ENCODE data around the gene GIMAP2. TPM values are rescaled to one million over a fixed set of nuclear protein-coding genes. Genes with fewer than 3 reads are reported as not detected.
"Not testable (repeated sequence)": the region's sequence is repeated elsewhere in the genome, so short reads cannot be mapped to it uniquely, and the experiment has no call there.

The GIMAP2 gene
- 10 to 100 TPM in 1 of 10 donors, 1 to 10 TPM in 9; 5.1 to 11.0 (median 6.7) TPM for polyA plus RNA-seq (ENCODE audit: insufficient read length in 10 of 10)
- long read RNA-seq, donor 1, partial matches to known transcripts, result 0 of 1 reads
- long read RNA-seq, donor 1, other reads (novel, unspliced or antisense), result 0 of 1 reads
- long read RNA-seq, donor 2, partial matches to known transcripts, result 0 of 4 reads
- long read RNA-seq, donor 2, other reads (novel, unspliced or antisense), result 0 of 4 reads
- long read RNA-seq, donor 3, result 0 reads
- long read RNA-seq, donor 4, partial matches to known transcripts, result 0 of 2 reads
- long read RNA-seq, donor 4, other reads (novel, unspliced or antisense), result 0 of 2 reads
- long read RNA-seq, donor 5, partial matches to known transcripts, result 0 of 2 reads
- long read RNA-seq, donor 5, other reads (novel, unspliced or antisense), result 0 of 2 reads
- long read RNA-seq, donor 6, partial matches to known transcripts, result 0 of 3 reads
- long read RNA-seq, donor 6, other reads (novel, unspliced or antisense), result 0 of 3 reads
- long read RNA-seq, donor 7, partial matches to known transcripts, result 0 of 4 reads
- long read RNA-seq, donor 7, other reads (novel, unspliced or antisense), result 0 of 4 reads
- long read RNA-seq, donor 8, partial matches to known transcripts, result 0 of 1 reads
- long read RNA-seq, donor 8, other reads (novel, unspliced or antisense), result 0 of 1 reads
- long read RNA-seq, donor 9, partial matches to known transcripts, result 0 of 1 reads
- long read RNA-seq, donor 9, other reads (novel, unspliced or antisense), result 0 of 1 reads

- DNase-seq, result peak in 2 of 3 donors; percentile 40 to 69
Observed at GRCh38 chr7:150685219-150686029, at the start of gene GIMAP2. Gene GIMAP2, plus strand, starts transcription at chr7:150685706. Its CDS starts 1,354 bp downstream, at chr7:150687060.

- DNase-seq, result no peak
Observed at GRCh38 chr7:150641854-150642253, 43.7 kb upstream of the GIMAP2 start.

- DNase-seq, result no peak
Observed at GRCh38 chr7:150642926-150643325, 42.6 kb upstream of the GIMAP2 start.

- DNase-seq, result no peak
Observed at GRCh38 chr7:150645259-150646020, 40.1 kb upstream of the GIMAP2 start.

- DNase-seq, result no peak
Observed at GRCh38 chr7:150648353-150649079, 37.0 kb upstream of the GIMAP2 start.

GRCh38 chr7:150649080-150649385 is 36.5 kb upstream of the GIMAP2 start:
- DNase-seq, result no peak

GRCh38 chr7:150654692-150655091 is 30.8 kb upstream of the GIMAP2 start:
- no peak for DNase-seq

- no peak for DNase-seq
Observed at GRCh38 chr7:150656047-150656446, 29.5 kb upstream of the GIMAP2 start.

- DNase-seq, result no peak
Observed at GRCh38 chr7:150657526-150657925, 28.0 kb upstream of the GIMAP2 start.

- no peak for DNase-seq
Observed at GRCh38 chr7:150660939-150661613, 24.4 kb upstream of the GIMAP2 start.

- not testable (repeated sequence) for DNase-seq
Observed at GRCh38 chr7:150662821-150663220, 22.7 kb upstream of the GIMAP2 start.

GRCh38 chr7:150663802-150664494 is 21.6 kb upstream of the GIMAP2 start:
- DNase-seq, result no peak

- DNase-seq, result no peak
Observed at GRCh38 chr7:150665089-150665748, 20.3 kb upstream of the GIMAP2 start.

- DNase-seq, result no peak
Observed at GRCh38 chr7:150665896-150666295, 19.6 kb upstream of the GIMAP2 start.

GRCh38 chr7:150666412-150666811 is 19.1 kb upstream of the GIMAP2 start:
- no peak for DNase-seq

- no peak for DNase-seq
Observed at GRCh38 chr7:150668472-150668911, 17.0 kb upstream of the GIMAP2 start.

GRCh38 chr7:150668977-150669376 is 16.5 kb upstream of the GIMAP2 start:
- DNase-seq, result no peak

- DNase-seq, result not testable (repeated sequence)
Observed at GRCh38 chr7:150671798-150672585, 13.5 kb upstream of the GIMAP2 start.

All from muscle of back (tissue), 13 donors.